GM12878 (cell line): Measurements from ENCODE around the gene CIRBP.

Experiments used
- BRCA1 ChIP-seq: IDR thresholded peaks from 2 replicates; pipeline ENCODE4 v1.6.1; 2011; ENCODE audit warnings: low read depth, low read length, improper control_type of control experiment
- CTCF ChIP-seq, 3 experiments: IDR thresholded peaks in 2 of 3; conservative IDR thresholded peaks in 1 of 3; 2 replicates each; pipeline ENCODE4 v1.5.1; 2011; ENCODE audit warnings: low read depth in 3 of 3, low read length in 3 of 3, mild to moderate bottlenecking in 3 of 3, control low read depth in 2 of 3, moderate library complexity in 2 of 3, inconsistent platforms in 1 of 3, mixed read lengths in 1 of 3; ENCODE audit not compliant: control insufficient read depth in 2 of 3, insufficient read depth in 1 of 3; ENCODE audit errors: extremely low read depth in 1 of 3
- EZH2 ChIP-seq: IDR thresholded peaks from 2 replicates; pipeline ENCODE4 v1.6.1; 2012; ENCODE audit warnings: low read depth, mild to moderate bottlenecking, control low read depth, inconsistent platforms, low read length, borderline replicate concordance; ENCODE audit not compliant: control insufficient read depth
- MXI1 ChIP-seq: fragments of 150-350 bp; IDR thresholded peaks from 2 replicates; pipeline ENCODE4 v1.6.1; 2011; ENCODE audit warnings: low read depth, mild to moderate bottlenecking, inconsistent platforms, low read length, improper control_type of control experiment
- NFYB ChIP-seq: IDR thresholded peaks from 2 replicates; pipeline ENCODE4 v1.6.1; 2011; ENCODE audit warnings: low read depth, mild to moderate bottlenecking, low read length, improper control_type of control experiment, moderate library complexity; ENCODE audit not compliant: insufficient read depth
- PBX3 ChIP-seq: IDR thresholded peaks from 2 replicates; pipeline ENCODE4 v1.6.1; 2011; ENCODE audit warnings: mild to moderate bottlenecking, low read depth, low read length, moderate library complexity; ENCODE audit not compliant: insufficient replicate concordance
- POLR2A ChIP-seq: IDR thresholded peaks from 2 replicates; pipeline ENCODE4 v1.6.1; 2011; ENCODE audit warnings: low read depth, mild to moderate bottlenecking, low read length
- POLR2AphosphoS5 ChIP-seq: IDR thresholded peaks from 2 replicates; pipeline ENCODE4 v1.6.1; 2011; ENCODE audit warnings: mild to moderate bottlenecking, low read length, inconsistent platforms
- SP1 ChIP-seq: IDR thresholded peaks from one replicate; pipeline ENCODE4 v1.6.1; 2011; ENCODE audit warnings: low read depth, low read length
- SUZ12 ChIP-seq: fragments of 200-600 bp; sonication (generic); IDR thresholded peaks from one replicate; pipeline ENCODE4 v1.6.1; 2018; ENCODE audit warnings: antibody characterized with exemption, mild to moderate bottlenecking; ENCODE audit not compliant: unreplicated experiment
- TAF1 ChIP-seq: IDR thresholded peaks from 2 replicates; pipeline ENCODE4 v1.6.1; 2011; ENCODE audit warnings: mild to moderate bottlenecking, low read depth, low read length, borderline replicate concordance
- TCF7 ChIP-seq: IDR thresholded peaks from 2 replicates; pipeline ENCODE4 v1.6.1; 2014; ENCODE audit warnings: antibody characterized with exemption, borderline replicate concordance
- TF ChIP-seq, protein P1 (sequence below): IDR thresholded peaks from 2 replicates; pipeline ENCODE4 v1.6.1; 2012; ENCODE audit warnings: low read depth, low read length, improper control_type of control experiment
- TF ChIP-seq, protein P2 (sequence below): IDR thresholded peaks from 2 replicates; pipeline ENCODE4 v1.6.1; 2011; ENCODE audit warnings: borderline replicate concordance, low read depth, mild to moderate bottlenecking, moderate library complexity, low read length; ENCODE audit not compliant: insufficient read depth, poor library complexity, severe bottlenecking

DNA sequence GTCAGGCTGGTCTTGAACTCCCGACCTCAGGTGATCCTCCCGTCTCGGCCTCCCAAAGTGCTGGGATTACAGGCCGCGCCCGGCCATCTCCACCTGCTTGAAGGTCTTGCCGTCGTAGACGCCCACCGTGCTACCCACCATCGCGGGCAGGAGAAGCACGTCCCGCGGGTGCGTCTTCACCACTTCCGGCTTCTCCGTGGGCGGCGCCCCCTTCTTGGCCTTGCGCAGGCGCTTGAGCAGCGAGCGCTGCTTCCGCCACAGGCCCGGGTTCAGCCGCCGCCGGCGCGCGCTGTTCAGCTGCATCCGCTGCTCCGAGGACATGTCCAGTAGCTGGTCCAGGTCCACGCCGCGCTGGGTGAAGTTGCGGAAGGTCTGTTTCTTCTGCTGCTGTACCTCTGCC, 38.2 kb downstream of the CIRBP start:
- TF ChIP-seq POLR2A (peak; percentile 32; the same call in 1 of the 2 replicates), BRCA1 (no peak), TCF7 (no peak), SP1 (no peak), CTCF (IDR thresholded peaks at IDR 0.05 in 2 of 3, conservative IDR thresholded peaks at IDR 0.05 in 1 of 3; ENCODE audit: control insufficient read depth in 2 of 3, extremely low read depth in 1 of 3, insufficient read depth in 1 of 3, low read depth in 3 of 3, low read length in 3 of 3) (no peak), PBX3 (no peak), NFYB (no peak), POLR2AphosphoS5 (no peak), TAF1 (no peak), EZH2 (no peak), MXI1 (no peak), SUZ12 (no peak)
- TF ChIP-seq, protein P1, sequence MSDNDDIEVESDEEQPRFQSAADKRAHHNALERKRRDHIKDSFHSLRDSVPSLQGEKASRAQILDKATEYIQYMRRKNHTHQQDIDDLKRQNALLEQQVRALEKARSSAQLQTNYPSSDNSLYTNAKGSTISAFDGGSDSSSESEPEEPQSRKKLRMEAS = no peak
- TF ChIP-seq, protein P2, sequence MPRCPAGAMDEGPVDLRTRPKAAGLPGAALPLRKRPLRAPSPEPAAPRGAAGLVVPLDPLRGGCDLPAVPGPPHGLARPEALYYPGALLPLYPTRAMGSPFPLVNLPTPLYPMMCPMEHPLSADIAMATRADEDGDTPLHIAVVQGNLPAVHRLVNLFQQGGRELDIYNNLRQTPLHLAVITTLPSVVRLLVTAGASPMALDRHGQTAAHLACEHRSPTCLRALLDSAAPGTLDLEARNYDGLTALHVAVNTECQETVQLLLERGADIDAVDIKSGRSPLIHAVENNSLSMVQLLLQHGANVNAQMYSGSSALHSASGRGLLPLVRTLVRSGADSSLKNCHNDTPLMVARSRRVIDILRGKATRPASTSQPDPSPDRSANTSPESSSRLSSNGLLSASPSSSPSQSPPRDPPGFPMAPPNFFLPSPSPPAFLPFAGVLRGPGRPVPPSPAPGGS = no peak
